Measurements from ENCODE around the gene NINJ1. TPM values are rescaled to one million over a fixed set of nuclear protein-coding genes. Genes with fewer than 3 reads are reported as not detected.

Gene NINJ1
- total RNA-seq, 2 experiments from 2014 or later = 31.1 to 54.9 TPM

DNA sequence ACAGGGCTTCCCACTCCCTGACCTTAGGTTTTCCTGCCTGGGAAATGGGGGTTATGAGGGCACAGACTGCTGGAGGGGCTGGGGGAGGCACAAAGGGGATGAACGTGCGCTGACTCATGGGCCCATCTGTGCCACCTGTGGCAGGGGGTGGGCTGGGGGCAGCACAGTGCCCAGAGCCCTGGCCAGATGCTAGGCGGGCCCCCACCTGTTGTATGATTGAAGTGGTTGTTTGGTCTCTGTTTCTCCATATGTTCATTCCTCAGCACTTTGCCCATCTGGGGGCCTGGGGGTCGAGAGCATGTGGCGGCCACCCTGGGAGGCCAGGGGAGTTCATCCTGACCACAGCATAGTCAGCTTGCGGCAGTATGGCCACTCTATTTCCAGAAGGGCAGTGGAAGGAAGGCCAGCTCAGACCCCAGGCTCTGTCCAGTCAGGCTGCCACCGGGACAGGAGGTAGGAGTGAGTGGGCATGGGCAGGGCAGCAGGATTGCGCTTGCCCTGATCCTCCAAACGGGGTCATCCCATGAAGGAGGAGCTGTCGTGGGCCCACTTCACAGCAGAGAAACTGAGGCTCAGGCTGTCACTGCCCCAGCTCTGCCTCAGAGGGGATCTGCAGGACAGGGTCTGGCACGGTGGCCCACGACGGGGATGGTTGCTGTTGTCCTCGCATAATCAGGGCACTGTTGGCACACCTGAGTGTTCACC, 841 bp upstream of the NINJ1 start:
- CTCF ChIA-PET = interaction anchor here (0.9 to 1.5 kb wide), 4 partner anchors 26 to 431 kb away, joined by 3 to 14 read pairs (median 4); no protein-coding TSS in a partner anchor
- H3K27me3 Mint-ChIP-seq = no peaks in the 10 kb centered on the region
- H3K4me3 Mint-ChIP-seq = peak overlapping the region; percentile 73
- DNase-seq (no peak), ATAC-seq (no peak)
- H3K9me3 Mint-ChIP-seq (ENCODE audit: low read depth) = peaks cover 2% of the 10 kb centered on the region
- H3K36me3 Mint-ChIP-seq = no peaks in the 10 kb centered on the region
- H3K4me1 Mint-ChIP-seq = peaks cover 45% of the 10 kb centered on the region
- peak overlapping the region; percentile 78 for H3K27ac Mint-ChIP-seq

DNA sequence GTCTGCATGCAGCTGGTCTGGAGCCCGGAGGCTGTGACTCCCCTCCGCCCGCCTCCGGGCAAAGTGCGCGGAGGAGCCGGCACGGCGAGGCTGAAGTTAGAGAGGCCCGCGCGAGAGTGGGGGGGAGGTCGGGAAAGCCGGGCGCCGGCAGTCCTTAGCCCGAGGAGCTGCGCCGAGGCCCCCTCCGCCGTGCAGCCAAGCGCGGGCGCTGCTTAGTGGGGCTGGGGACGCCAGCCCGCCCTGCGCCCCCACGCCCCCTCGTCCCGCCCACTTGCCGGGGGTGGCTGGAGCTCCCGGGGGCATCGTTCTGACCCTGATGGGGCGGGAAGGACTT, 403 bp downstream of the NINJ1 start:
- Mint-ChIP-seq H3K27ac (peak overlapping the region; percentile 86), H3K4me3 (peak overlapping the region; percentile 82), H3K27me3 (no peaks in the 10 kb centered on the region), H3K9me3 (ENCODE audit: low read depth) (peaks cover 2% of the 10 kb centered on the region), H3K4me1 (peaks cover 48% of the 10 kb centered on the region), H3K36me3 (no peaks in the 10 kb centered on the region)
- peak; percentile 42 for ATAC-seq
- no peak for DNase-seq
- CTCF ChIA-PET = interaction anchor here (0.8 to 1.5 kb wide), 6 partner anchors 10 to 432 kb away, joined by 3 to 14 read pairs (median 5); no protein-coding TSS in a partner anchor

DNA sequence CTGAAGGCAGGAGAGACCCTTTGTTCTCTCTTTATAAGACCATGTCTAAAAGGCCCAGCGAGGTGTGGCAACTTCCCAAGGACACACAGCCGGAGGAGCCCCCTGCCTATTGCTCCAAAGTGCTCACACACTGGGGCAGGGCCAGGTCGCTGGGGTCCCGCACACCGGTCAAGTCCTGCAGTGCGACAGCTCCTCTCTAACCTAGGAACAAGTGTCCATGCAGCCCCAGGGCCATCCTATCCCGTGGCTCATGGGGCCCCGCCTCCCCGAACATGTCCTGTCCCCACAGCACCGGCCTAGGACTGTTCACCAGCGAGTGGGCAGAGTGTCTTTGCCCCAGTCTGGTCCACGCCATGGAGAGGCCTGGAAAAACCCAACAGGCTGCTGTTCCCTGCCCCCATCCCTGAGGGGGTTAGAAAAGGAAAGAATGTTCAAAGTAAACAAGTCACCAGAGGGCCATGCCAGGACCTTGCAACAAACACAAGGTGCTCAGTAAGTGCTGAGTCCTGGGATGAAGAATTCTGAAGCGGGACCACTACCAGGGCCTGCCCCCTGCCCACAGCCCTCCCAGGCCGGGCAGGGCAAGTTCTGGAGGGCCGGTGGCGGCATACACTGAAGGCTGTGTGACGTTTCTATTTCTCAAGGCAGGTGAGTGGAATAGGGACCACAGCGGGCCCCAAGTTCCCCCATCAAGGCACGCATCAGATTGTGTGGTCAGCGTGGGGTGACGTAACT, 938 bp downstream of the NINJ1 start:
- peak overlapping the region; percentile 86 for H3K27ac Mint-ChIP-seq
- no peak for ATAC-seq
- CTCF ChIA-PET = interaction anchor here (0.8 to 1.5 kb wide), 5 partner anchors 11 to 433 kb away, joined by 3 to 14 read pairs (median 5); no protein-coding TSS in a partner anchor
- H3K27me3 Mint-ChIP-seq = no peaks in the 10 kb centered on the region
- DNase-seq = peak; percentile 81
- H3K4me1 Mint-ChIP-seq = peaks cover 47% of the 10 kb centered on the region
- H3K36me3 Mint-ChIP-seq = no peaks in the 10 kb centered on the region
- H3K9me3 Mint-ChIP-seq (ENCODE audit: low read depth) = no peaks in the 10 kb centered on the region
- H3K4me3 Mint-ChIP-seq = peak overlapping the region; percentile 82

DNA sequence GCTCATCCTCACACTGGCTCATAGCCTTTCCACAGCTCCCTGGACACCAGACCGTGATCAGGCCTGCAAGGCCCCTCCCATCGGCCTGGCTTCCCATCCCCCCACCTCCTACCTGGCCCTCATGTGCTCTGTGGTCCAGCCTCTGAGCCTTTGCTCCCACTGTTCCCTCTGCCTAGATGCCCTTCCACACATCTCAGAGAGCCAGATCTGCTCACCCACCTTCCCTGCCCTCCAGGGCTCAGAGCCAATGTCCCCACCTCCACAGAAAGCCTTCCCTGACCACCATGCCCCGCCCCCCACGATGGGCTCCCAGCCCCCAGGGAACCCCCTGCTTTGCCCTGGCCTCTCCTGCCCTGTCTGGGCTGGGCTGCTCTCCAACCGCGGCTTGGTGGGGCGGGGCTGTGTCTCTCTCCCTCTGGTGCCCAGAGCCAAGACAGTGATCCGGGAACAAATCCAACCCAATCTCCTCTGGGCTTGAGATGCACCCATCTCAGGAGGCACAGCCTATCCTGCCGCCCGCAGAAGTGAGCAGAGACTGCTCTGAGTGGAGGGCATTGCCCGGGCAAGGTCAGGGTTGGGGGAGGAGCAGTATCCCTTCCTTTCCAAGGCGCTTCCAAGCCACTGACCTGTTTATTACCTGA, 1.6 kb downstream of the NINJ1 start:
- Mint-ChIP-seq H3K4me1 (peaks cover 49% of the 10 kb centered on the region), H3K36me3 (no peaks in the 10 kb centered on the region), H3K9me3 (ENCODE audit: low read depth) (no peaks in the 10 kb centered on the region), H3K27ac (peak overlapping the region; percentile 86), H3K27me3 (no peaks in the 10 kb centered on the region), H3K4me3 (peak overlapping the region; percentile 82)
- CTCF ChIA-PET = interaction anchor here (1.6 to 3.9 kb wide), 2 partner anchors 23 to 24 kb away, joined by 3 to 14 read pairs; no protein-coding TSS in a partner anchor
- DNase-seq (no peak), ATAC-seq (no peak)

DNA sequence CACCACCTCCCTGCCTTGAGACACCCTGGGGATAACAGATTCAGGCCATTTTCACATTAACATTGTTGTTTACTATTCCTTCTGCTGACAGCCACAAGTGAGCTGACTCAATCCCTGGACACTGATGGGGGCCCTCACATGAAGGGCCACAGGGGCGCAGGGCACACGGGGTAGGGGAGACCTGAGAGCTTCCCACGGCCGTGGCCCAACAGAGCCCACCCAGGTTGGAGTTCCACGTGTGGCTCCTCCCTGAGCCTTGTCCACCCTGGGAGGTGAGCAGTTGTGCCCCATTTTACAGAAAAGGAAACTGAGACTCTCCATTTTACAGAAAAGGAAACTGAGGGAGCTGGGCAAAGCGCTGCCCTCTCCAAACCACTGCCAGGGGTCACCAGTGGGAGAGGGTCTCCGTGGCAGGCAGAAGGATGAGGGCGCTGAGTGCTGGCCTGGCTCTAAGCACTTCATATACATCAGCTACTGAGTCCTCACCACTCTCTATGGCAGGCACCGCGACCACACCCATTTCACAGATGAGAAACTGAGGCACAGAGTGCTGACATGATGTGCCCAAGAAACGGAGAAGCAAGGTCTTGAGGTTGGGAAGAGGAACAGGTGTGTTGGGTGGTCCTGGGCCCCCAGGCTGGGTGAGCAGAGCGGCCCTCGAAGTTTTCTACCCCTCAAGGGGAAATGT, 2.3 kb downstream of the NINJ1 start:
- no peaks in the 10 kb centered on the region for H3K9me3 Mint-ChIP-seq (ENCODE audit: low read depth)
- H3K4me3 Mint-ChIP-seq = peak overlapping the region; percentile 82
- CTCF ChIA-PET = interaction anchor here (1.5 to 3.9 kb wide), 3 partner anchors 22 to 25 kb away, joined by 3 to 14 read pairs (median 4); no protein-coding TSS in a partner anchor
- no peaks in the 10 kb centered on the region for H3K36me3 Mint-ChIP-seq
- DNase-seq = no peak
- no peak for ATAC-seq
- no peaks in the 10 kb centered on the region for H3K27me3 Mint-ChIP-seq
- peaks cover 55% of the 10 kb centered on the region for H3K4me1 Mint-ChIP-seq
- no peak overlapping the region for H3K27ac Mint-ChIP-seq

DNA sequence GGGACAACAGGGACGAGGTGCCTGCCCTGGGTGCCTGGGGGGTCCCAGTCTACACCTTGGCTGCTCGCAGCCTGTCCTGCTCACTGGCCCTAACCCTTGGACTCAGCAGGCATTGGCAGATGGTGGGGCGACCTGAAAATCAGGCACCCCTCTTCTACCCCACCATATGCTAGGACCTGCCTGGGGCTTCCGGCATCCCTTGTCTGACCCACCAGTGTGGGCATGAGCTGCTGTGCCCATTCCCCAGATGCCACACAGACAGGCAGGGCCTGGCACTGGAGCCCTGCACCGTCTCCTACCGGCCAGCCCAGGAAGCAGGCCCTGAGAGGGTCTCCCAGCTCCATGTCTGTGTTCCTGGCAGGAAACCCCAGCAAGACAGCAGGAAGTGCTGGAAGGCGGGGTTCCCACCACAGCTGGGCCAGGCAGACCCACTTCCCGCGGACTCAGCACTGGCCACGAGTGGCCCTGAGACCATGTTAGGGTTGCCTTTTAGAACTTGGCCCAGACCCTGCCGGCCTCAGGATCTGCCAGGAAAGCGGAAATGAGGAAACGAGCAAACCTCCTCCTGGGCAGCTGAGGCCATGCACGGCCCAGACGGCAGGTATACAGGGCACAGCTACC, 3.1 kb downstream of the NINJ1 start:
- Mint-ChIP-seq H3K9me3 (ENCODE audit: low read depth) (no peaks in the 10 kb centered on the region), H3K27ac (peak overlapping the region; percentile 52), H3K4me3 (no peak overlapping the region), H3K4me1 (peaks cover 63% of the 10 kb centered on the region), H3K27me3 (no peaks in the 10 kb centered on the region), H3K36me3 (no peaks in the 10 kb centered on the region)
- CTCF ChIA-PET = interaction anchor here (0.9 to 3.9 kb wide), 4 partner anchors 8 to 26 kb away, joined by 3 to 14 read pairs (median 4); no protein-coding TSS in a partner anchor
- DNase-seq (no peak), ATAC-seq (no peak)

DNA sequence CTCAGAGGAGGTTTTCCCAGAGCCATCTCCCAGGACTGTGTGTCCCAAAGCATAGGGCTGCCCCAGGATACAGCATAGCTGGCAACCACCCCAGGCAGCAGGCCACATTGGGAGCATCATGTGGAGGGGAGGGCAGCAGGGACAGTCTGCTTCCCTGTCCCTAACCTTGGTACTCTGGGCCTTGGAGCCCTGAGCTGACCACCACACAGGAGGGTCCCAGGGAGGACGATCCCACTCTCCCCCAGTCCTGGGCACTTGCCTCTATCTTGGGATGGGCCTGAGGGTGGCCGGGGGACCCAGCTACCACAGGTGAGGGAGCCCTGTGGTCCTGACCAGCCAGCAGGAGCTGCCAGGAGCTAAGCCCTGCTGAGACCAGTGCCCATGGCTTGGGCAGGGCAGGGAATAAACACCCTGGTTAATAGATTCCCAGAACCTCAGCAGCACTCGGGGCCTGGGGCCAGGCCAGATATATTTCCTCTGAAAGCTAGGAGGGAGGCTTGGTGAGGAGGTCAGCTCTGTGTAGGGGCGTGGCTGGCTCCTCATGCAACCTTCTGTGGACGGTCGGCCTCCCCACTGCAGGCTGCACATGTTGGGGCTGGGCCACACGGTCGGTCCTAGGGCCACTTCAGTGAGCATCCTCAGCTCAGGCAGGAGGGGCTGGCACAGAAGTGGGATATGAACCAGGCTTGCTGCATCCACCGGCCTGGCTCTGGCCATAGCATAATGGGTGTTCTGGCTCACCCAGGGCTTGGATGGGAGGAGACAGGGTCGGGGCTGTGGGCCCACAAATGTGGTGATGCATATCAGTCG, 4.2 kb downstream of the NINJ1 start:
- no peaks in the 10 kb centered on the region for H3K9me3 Mint-ChIP-seq (ENCODE audit: low read depth)
- CTCF ChIA-PET = interaction anchor here (0.8 to 3.9 kb wide), 5 partner anchors 9 to 437 kb away, joined by 3 to 14 read pairs (median 3); no protein-coding TSS in a partner anchor
- peaks cover 70% of the 10 kb centered on the region for H3K4me1 Mint-ChIP-seq
- H3K4me3 Mint-ChIP-seq = no peak overlapping the region
- peaks cover 4% of the 10 kb centered on the region for H3K36me3 Mint-ChIP-seq
- H3K27ac Mint-ChIP-seq = no peak overlapping the region
- ATAC-seq = no peak
- no peak for DNase-seq
- H3K27me3 Mint-ChIP-seq = no peaks in the 10 kb centered on the region

DNA sequence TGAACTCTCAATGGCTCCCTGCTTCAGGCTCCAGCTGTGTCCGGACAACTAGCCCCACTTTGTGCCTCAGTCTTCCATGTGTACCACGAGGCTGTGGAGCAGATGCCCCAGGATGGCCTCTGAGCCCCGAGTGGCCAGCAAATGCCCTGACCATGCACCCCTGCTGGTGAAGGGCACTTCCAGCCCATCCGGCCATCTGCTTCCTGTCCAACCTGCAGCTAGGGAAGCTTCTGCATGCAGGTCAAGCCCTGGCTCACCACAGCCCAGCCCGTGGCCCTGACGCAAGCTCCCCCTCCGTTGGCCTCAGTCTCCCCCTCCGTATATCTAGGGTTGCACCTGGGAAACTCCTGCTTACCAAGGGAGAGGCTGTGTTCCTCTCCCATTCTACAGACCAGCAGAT, 4.8 kb downstream of the NINJ1 start:
- Mint-ChIP-seq H3K9me3 (ENCODE audit: low read depth) (no peaks in the 10 kb centered on the region), H3K4me3 (no peak overlapping the region), H3K36me3 (peaks cover 8% of the 10 kb centered on the region), H3K27me3 (no peaks in the 10 kb centered on the region), H3K4me1 (peaks cover 67% of the 10 kb centered on the region), H3K27ac (no peak overlapping the region)
- no peak for DNase-seq
- ATAC-seq = no peak
- CTCF ChIA-PET = interaction anchor here (0.8 to 3.9 kb wide), 3 partner anchors 9 to 438 kb away, joined by 3 to 14 read pairs (median 3); no protein-coding TSS in a partner anchor

DNA sequence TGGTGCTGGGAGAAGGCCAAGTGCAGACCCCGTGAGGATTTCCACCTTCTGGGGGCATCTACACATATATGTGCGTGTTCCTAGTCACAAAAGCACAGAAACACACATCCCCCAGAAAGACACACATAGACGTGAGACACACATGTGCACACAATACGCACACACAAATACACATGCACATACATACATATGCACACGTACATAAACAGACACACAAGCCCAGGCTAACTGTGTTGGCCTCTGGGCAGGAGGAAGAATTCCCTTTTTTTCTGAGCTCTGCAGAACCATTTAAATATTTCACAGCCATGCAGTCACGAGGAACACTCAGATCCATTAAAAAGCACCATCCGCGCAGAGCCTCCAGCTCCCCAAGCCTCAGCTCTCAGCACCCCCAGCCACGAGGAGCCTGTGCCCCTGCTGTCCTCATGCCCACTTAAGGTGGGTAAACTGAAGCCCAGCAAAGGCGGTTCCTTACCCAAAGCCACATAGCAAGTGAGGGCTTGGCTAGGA, 5.3 kb downstream of the NINJ1 start:
- CTCF ChIA-PET = interaction anchor here (3.9 kb wide), 1 partner anchor 20 kb away, joined by 14 read pairs; no protein-coding TSS in a partner anchor
- ATAC-seq = no peak
- Mint-ChIP-seq H3K27me3 (no peaks in the 10 kb centered on the region), H3K4me1 (peaks cover 72% of the 10 kb centered on the region), H3K27ac (peak overlapping the region; percentile 35), H3K9me3 (ENCODE audit: low read depth) (no peaks in the 10 kb centered on the region), H3K36me3 (peaks cover 8% of the 10 kb centered on the region), H3K4me3 (no peak overlapping the region)
- no peak for DNase-seq

DNA sequence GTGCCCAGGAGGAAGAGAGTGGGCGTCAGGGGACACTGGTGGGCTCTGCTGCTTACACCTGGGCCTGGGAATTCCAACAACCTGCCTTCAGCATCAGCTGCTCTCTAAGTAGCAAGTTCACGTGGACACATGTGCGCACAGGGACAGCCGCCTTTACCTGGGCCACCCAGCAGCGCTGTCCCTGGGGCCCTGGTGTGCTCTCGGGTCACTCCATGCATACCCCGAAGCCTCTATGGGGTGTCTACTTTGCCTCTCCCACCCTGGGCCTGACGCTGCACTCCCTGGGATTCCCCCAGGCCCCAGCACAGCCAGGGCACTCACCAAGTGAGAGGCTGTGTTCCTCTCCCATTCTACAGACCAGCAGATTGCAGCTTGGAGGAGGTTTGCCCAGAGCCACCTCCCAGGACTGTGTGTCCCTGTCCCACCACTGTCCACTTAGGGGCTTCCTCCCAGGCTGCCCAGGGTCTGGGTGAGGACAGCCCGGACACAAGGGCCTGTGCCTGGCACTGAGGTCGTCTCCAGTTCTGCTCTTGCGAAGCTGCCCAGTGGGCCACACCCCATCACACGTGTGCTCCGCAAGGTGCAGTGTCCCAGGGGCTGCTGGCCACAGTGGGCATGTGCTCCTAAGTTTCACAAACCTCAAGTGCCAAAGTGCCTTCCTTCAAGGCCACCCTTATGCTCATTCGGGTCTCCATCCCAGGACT, 5.9 kb downstream of the NINJ1 start:
- Mint-ChIP-seq H3K27ac (peak overlapping the region; percentile 35), H3K27me3 (no peaks in the 10 kb centered on the region), H3K36me3 (peaks cover 8% of the 10 kb centered on the region), H3K9me3 (ENCODE audit: low read depth) (no peaks in the 10 kb centered on the region), H3K4me1 (peaks cover 71% of the 10 kb centered on the region), H3K4me3 (no peak overlapping the region)
- CTCF ChIA-PET = interaction anchor here (3.9 to 4.8 kb wide), 2 partner anchors 19 to 20 kb away, joined by 14 to 45 read pairs; no protein-coding TSS in a partner anchor
- ATAC-seq (no peak), DNase-seq (no peak)

DNA sequence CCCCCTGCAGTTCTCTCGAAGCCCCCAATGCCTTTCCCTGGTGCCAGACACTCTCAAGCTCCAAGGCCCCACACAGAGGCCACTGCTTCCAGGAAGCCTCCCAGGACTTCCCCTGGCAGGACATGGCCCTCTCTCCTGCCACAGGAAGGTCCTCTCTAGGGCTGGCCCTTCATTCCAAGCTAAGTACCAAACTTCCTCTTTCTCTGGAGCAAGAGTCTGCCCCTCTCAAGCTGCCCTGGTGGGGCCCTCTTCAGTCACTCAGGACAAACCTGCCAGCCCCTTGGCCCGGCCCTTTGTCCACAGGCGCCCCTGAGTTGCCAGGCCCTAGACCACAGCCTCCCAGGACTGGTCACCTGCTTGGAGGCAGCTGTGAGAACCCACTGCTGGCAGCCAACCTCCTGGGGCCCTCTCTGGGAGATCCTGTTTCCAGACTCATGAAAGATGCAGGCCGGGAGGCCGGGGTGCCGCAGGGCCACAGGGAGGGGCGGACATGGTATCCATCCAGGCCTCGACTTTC, 6.6 kb downstream of the NINJ1 start:
- no peaks in the 10 kb centered on the region for H3K27me3 Mint-ChIP-seq
- no peaks in the 10 kb centered on the region for H3K9me3 Mint-ChIP-seq (ENCODE audit: low read depth)
- peak overlapping the region; percentile 90 for H3K27ac Mint-ChIP-seq
- H3K4me3 Mint-ChIP-seq = no peak overlapping the region
- no peak for ATAC-seq
- CTCF ChIA-PET = interaction anchor here (2.6 to 4.8 kb wide), 2 partner anchors 17 to 19 kb away, joined by 10 to 45 read pairs; no protein-coding TSS in a partner anchor
- no peak for DNase-seq
- H3K36me3 Mint-ChIP-seq = peaks cover 8% of the 10 kb centered on the region
- H3K4me1 Mint-ChIP-seq = peaks cover 64% of the 10 kb centered on the region
